Measurements from ENCODE around the gene NKX6-1.

The NKX6-1 gene

GRCh38 chr4:84481077-84481859 is 17.8 kb downstream of the NKX6-1 start:
- Histone ChIP-seq H3K36me3 (ENCODE audit: insufficient read depth, low read length) (no peaks in the 10 kb centered on the region), H3K4me1 (ENCODE audit: insufficient read depth, low read length) (no peaks in the 10 kb centered on the region), H3K27me3 (ENCODE audit: insufficient read depth, low read length) (peaks cover 53% of the 10 kb centered on the region), H2AFZ (ENCODE audit: low read depth, low read length) (no peak overlapping the region), H3K4me3 (ENCODE audit: low read length) (no peak overlapping the region), H3K9me3 (ENCODE audit: low read length) (peaks cover 9% of the 10 kb centered on the region)

DNA sequence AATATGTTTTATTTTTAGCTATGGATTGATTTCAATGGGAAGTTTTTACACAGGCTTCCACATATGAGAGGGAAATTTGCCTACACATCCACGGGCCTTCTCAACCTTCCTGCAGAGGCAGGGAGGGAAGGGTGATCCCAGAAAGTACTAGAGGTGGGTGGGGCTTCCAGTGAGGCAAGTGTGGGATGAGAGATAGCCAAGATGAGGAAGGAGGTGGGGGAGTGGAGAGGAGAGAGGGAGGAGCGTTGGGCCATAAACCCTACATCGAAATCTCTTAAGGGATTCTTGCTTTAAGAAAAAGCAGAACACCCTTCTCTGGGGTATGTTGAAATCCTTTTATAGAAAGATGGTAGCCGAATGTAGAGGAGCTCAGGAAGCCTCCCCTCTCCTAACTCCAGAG is 19.0 kb downstream of the NKX6-1 start:
- Histone ChIP-seq H3K4me3 (ENCODE audit: low read length) (no peak overlapping the region), H3K4me1 (ENCODE audit: insufficient read depth, low read length) (no peaks in the 10 kb centered on the region), H2AFZ (ENCODE audit: low read depth, low read length) (no peak overlapping the region), H3K36me3 (ENCODE audit: insufficient read depth, low read length) (no peaks in the 10 kb centered on the region), H3K9me3 (ENCODE audit: low read length) (peaks cover 9% of the 10 kb centered on the region), H3K27me3 (ENCODE audit: insufficient read depth, low read length) (peaks cover 55% of the 10 kb centered on the region)

- peaks cover 55% of the 10 kb centered on the region for H3K27me3 ChIP-seq (ENCODE audit: insufficient read depth, low read length)
- H2AFZ ChIP-seq (ENCODE audit: low read depth, low read length), result no peak overlapping the region
- no peak overlapping the region for H3K4me3 ChIP-seq (ENCODE audit: low read length)
- H3K4me1 ChIP-seq (ENCODE audit: insufficient read depth, low read length), result no peaks in the 10 kb centered on the region
- no peaks in the 10 kb centered on the region for H3K36me3 ChIP-seq (ENCODE audit: insufficient read depth, low read length)
- H3K9me3 ChIP-seq (ENCODE audit: low read length), result peaks cover 9% of the 10 kb centered on the region
Measured at GRCh38 chr4:84479663-84480062, 19.4 kb downstream of the NKX6-1 start.

DNA sequence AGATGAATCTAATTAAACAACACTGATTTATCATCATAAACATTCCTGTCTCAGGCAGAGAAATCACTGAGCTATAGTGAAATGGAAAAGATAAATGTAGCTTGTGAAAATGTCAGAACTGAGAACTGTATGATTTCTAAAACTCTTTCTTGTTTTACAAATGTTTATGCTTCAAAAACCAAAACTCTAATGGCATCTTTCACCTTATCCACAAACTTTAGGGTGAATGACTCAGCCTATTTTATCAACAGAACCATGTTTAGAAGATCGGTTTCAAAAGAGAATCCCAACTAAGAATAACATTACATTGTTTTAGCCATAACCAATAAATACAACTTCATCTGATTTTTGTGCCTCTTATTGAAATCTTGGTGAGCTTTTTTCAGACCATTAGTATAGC is 21.4 kb downstream of the NKX6-1 start:
- H3K9me3 ChIP-seq (ENCODE audit: low read length), result peaks cover 3% of the 10 kb centered on the region
- no peak overlapping the region for H2AFZ ChIP-seq (ENCODE audit: low read depth, low read length)
- H3K27me3 ChIP-seq (ENCODE audit: insufficient read depth, low read length), result peaks cover 47% of the 10 kb centered on the region
- H3K36me3 ChIP-seq (ENCODE audit: insufficient read depth, low read length), result no peaks in the 10 kb centered on the region
- no peak overlapping the region for H3K4me3 ChIP-seq (ENCODE audit: low read length)
- no peaks in the 10 kb centered on the region for H3K4me1 ChIP-seq (ENCODE audit: insufficient read depth, low read length)

DNA sequence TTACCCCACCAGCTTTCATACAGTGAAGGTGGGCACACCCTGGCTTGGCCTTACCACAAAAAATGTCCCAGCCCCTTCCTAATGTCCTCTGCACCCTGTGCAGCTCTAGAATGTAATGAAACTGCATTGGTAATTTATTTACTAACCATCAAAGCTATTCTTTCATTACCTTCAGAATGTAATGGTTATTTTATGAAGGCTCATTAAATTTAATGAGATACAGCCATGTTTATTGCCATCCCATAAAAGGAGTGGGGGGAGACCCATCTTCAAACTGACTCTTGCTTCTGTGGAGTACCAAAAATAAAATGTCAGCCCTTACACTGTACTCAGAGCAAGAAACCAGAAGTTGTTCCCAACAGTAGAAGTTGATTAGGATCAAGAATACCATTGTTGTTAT is 25.0 kb downstream of the NKX6-1 start:
- Histone ChIP-seq H3K27me3 (ENCODE audit: insufficient read depth, low read length) (peaks cover 15% of the 10 kb centered on the region), H2AFZ (ENCODE audit: low read depth, low read length) (no peak overlapping the region), H3K36me3 (ENCODE audit: insufficient read depth, low read length) (no peaks in the 10 kb centered on the region), H3K9me3 (ENCODE audit: low read length) (no peaks in the 10 kb centered on the region), H3K4me3 (ENCODE audit: low read length) (no peak overlapping the region), H3K4me1 (ENCODE audit: insufficient read depth, low read length) (no peaks in the 10 kb centered on the region)

DNA sequence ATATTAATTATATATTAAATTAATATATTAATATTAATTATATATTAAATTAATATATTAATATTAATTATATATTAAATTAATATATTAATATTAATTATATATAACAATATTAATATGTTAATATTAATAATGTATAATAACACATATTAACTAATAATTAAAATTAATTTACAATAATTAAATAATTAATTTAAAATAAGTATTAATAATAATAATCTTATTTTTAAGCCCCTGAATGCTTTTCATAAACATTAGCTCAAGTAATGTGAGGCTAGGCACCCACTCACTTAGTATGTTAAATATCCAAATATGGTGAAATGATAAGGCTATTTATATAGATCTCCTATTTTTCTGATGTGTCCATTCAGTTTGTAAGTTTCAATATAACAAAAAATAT is 26.9 kb downstream of the NKX6-1 start:
- no peak overlapping the region for H3K4me3 ChIP-seq (ENCODE audit: low read length)
- H3K9me3 ChIP-seq (ENCODE audit: low read length), result no peaks in the 10 kb centered on the region
- no peaks in the 10 kb centered on the region for H3K36me3 ChIP-seq (ENCODE audit: insufficient read depth, low read length)
- H3K4me1 ChIP-seq (ENCODE audit: insufficient read depth, low read length), result no peaks in the 10 kb centered on the region
- H3K27me3 ChIP-seq (ENCODE audit: insufficient read depth, low read length), result peaks cover 7% of the 10 kb centered on the region
- H2AFZ ChIP-seq (ENCODE audit: low read depth, low read length), result no peak overlapping the region

GRCh38 chr4:84470204-84470785 is 28.8 kb downstream of the NKX6-1 start:
- no peaks in the 10 kb centered on the region for H3K27me3 ChIP-seq (ENCODE audit: insufficient read depth, low read length)
- no peaks in the 10 kb centered on the region for H3K4me1 ChIP-seq (ENCODE audit: insufficient read depth, low read length)
- no peaks in the 10 kb centered on the region for H3K36me3 ChIP-seq (ENCODE audit: insufficient read depth, low read length)
- H3K9me3 ChIP-seq (ENCODE audit: low read length), result no peaks in the 10 kb centered on the region
- H3K4me3 ChIP-seq (ENCODE audit: low read length), result no peak overlapping the region
- no peak overlapping the region for H2AFZ ChIP-seq (ENCODE audit: low read depth, low read length)

DNA sequence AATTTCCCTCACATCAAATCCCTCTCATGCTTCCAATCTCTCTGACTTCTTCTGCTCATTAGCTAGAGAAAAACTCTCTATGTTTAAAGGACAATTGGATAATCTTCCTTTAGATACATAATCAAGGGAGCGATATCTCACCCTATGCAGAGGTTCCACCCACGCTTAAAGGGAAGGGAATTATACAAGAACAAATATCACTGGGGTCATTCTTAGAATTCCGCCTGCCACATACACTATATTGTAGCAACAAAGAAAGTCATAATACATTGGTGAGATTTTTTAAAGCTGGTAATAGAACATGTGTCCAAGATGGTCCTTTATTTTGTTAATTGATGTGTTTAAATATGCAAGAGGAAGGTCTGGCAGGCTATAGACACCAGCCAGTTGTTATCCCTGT is 31.5 kb downstream of the NKX6-1 start:
- H3K9me3 ChIP-seq (ENCODE audit: low read length), result no peaks in the 10 kb centered on the region
- no peaks in the 10 kb centered on the region for H3K36me3 ChIP-seq (ENCODE audit: insufficient read depth, low read length)
- no peaks in the 10 kb centered on the region for H3K27me3 ChIP-seq (ENCODE audit: insufficient read depth, low read length)
- H3K4me3 ChIP-seq (ENCODE audit: low read length), result no peak overlapping the region
- H3K4me1 ChIP-seq (ENCODE audit: insufficient read depth, low read length), result no peaks in the 10 kb centered on the region
- no peak overlapping the region for H2AFZ ChIP-seq (ENCODE audit: low read depth, low read length)

GRCh38 chr4:84459783-84460182 is 39.3 kb downstream of the NKX6-1 start:
- H3K36me3 ChIP-seq (ENCODE audit: insufficient read depth, low read length), result no peaks in the 10 kb centered on the region
- H3K4me3 ChIP-seq (ENCODE audit: low read length), result no peak overlapping the region
- H2AFZ ChIP-seq (ENCODE audit: low read depth, low read length), result no peak overlapping the region
- no peaks in the 10 kb centered on the region for H3K9me3 ChIP-seq (ENCODE audit: low read length)
- H3K27me3 ChIP-seq (ENCODE audit: insufficient read depth, low read length), result no peaks in the 10 kb centered on the region
- H3K4me1 ChIP-seq (ENCODE audit: insufficient read depth, low read length), result no peaks in the 10 kb centered on the region

DNA sequence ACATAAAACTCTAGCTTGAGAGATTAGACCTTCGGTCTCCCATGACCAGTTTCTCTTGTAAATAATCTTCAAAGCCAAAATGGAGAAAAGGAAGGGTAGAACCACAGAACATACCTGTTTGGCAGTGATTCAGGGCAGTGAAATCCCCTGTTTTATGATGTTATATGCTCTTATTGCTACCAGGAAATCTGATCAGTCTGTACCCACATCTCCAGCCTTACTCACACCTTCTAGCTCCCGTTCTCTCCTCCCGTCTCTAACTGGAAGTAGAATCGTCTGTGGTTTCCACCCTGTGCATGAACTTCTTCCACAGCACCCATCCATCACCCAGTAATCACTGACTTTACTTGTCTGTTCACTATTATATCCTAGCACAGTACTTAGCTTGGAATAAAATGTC is 42.9 kb downstream of the NKX6-1 start:
- H3K4me3 ChIP-seq (ENCODE audit: low read length), result no peak overlapping the region
- H3K4me1 ChIP-seq (ENCODE audit: insufficient read depth, low read length), result no peaks in the 10 kb centered on the region
- H2AFZ ChIP-seq (ENCODE audit: low read depth, low read length), result no peak overlapping the region
- no peaks in the 10 kb centered on the region for H3K36me3 ChIP-seq (ENCODE audit: insufficient read depth, low read length)
- H3K9me3 ChIP-seq (ENCODE audit: low read length), result no peaks in the 10 kb centered on the region
- H3K27me3 ChIP-seq (ENCODE audit: insufficient read depth, low read length), result no peaks in the 10 kb centered on the region

DNA sequence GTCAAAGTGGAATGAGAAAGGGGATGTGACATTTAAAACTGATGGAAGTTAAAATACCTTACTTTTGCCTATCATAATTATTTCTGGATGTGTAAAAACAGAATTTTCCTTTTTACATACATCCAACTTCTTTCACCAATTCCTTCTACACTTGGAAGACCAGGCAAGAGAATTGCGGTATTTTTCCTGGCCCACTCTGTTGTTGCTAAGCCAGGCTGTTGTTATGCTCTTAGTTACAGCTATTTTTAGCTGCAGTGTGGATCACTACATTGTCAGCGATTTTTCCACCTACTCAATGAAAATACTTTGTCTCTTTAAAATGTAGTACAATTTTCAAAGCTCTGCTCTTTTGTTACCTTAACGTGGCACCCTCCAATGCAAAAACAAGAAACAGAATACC is 43.4 kb downstream of the NKX6-1 start:
- no peaks in the 10 kb centered on the region for H3K36me3 ChIP-seq (ENCODE audit: insufficient read depth, low read length)
- no peak overlapping the region for H3K4me3 ChIP-seq (ENCODE audit: low read length)
- H2AFZ ChIP-seq (ENCODE audit: low read depth, low read length), result no peak overlapping the region
- no peaks in the 10 kb centered on the region for H3K9me3 ChIP-seq (ENCODE audit: low read length)
- H3K4me1 ChIP-seq (ENCODE audit: insufficient read depth, low read length), result no peaks in the 10 kb centered on the region
- no peaks in the 10 kb centered on the region for H3K27me3 ChIP-seq (ENCODE audit: insufficient read depth, low read length)

- no peaks in the 10 kb centered on the region for H3K9me3 ChIP-seq (ENCODE audit: low read length)
- no peak overlapping the region for H2AFZ ChIP-seq (ENCODE audit: low read depth, low read length)
- no peaks in the 10 kb centered on the region for H3K4me1 ChIP-seq (ENCODE audit: insufficient read depth, low read length)
- H3K4me3 ChIP-seq (ENCODE audit: low read length), result no peak overlapping the region
- H3K36me3 ChIP-seq (ENCODE audit: insufficient read depth, low read length), result no peaks in the 10 kb centered on the region
- no peaks in the 10 kb centered on the region for H3K27me3 ChIP-seq (ENCODE audit: insufficient read depth, low read length)
Measured at GRCh38 chr4:84451546-84451945, 47.5 kb downstream of the NKX6-1 start.

- H3K4me1 ChIP-seq (ENCODE audit: insufficient read depth, low read length), result peaks cover 14% of the 10 kb centered on the region
- H2AFZ ChIP-seq (ENCODE audit: low read depth, low read length), result no peak overlapping the region
- no peaks in the 10 kb centered on the region for H3K9me3 ChIP-seq (ENCODE audit: low read length)
- no peaks in the 10 kb centered on the region for H3K27me3 ChIP-seq (ENCODE audit: insufficient read depth, low read length)
- no peak overlapping the region for H3K4me3 ChIP-seq (ENCODE audit: low read length)
- H3K36me3 ChIP-seq (ENCODE audit: insufficient read depth, low read length), result no peaks in the 10 kb centered on the region
Measured at GRCh38 chr4:84443523-84443922, 55.6 kb downstream of the NKX6-1 start.

DNA sequence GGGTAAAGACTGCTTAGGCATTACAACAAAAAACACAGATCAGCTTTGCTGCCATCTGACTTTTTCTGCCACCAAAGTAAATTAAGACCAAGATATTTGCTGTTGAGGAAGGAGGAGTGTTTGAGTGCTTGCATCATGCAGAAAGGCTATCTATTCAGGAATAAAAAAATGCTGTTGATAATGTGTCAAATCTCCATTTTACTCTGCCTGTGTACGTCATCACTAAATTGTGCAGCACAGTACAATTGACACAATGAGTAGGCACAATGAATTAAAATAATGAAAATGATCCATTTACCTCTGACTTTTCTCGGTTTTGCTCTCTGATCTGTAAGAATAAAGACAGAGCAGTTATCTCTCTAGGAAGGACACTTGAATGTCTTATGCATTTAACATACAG is 56.3 kb downstream of the NKX6-1 start:
- peaks cover 14% of the 10 kb centered on the region for H3K4me1 ChIP-seq (ENCODE audit: insufficient read depth, low read length)
- H3K4me3 ChIP-seq (ENCODE audit: low read length), result no peak overlapping the region
- no peaks in the 10 kb centered on the region for H3K9me3 ChIP-seq (ENCODE audit: low read length)
- no peak overlapping the region for H2AFZ ChIP-seq (ENCODE audit: low read depth, low read length)
- no peaks in the 10 kb centered on the region for H3K36me3 ChIP-seq (ENCODE audit: insufficient read depth, low read length)
- no peaks in the 10 kb centered on the region for H3K27me3 ChIP-seq (ENCODE audit: insufficient read depth, low read length)
